ENCODE results near the gene RAB3IP. TPM values are rescaled to one million over a fixed set of nuclear protein-coding genes. Genes with fewer than 3 reads are reported as not detected.
"Not testable (repeated sequence)": the region's sequence is repeated elsewhere in the genome, so short reads cannot be mapped to it uniquely, and the experiment has no call there.

Gene RAB3IP
- total and polyA plus RNA-seq, 2 donors, result 22.8 to 25.8 TPM

DNA sequence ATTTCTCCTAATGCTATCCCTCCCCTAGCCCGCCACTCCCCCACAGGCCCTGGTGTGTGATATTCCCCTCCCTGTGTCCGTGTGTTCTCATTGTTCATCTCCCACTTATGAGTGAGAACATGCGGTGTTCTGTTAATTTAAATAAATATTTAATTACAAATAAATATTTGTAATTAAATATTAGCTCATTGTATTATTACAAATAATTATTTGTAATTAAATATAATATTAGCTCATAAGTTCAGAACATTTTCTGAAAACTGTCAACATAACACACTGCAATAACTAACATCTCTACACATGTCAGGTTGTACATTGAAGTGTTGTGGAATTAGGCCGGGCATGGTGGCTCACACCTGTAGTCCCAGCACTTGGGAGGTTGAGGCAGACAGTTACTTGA is 5.4 kb downstream of the RAB3IP start:
- 98% methylated on average over 4 of the region's 4 CpGs for WGBS

DNA sequence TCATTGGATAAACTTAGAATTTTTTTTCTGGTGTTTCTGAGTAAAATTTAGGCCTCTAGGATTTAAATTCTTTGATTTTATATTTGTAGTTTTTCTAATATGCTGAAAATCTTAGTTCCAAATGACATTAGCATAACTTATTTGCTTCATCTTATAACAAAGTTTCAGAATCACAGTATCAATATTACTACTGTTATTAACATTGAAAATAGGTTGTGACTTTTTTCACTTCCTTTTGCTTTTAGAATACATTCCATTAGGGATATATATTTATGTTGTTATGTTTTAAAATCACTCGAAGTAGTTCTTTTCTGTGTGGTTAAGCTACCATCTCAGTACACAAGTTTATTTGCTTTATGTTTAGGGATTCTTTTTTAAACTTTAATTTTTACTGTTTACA is 12.8 kb downstream of the RAB3IP start:
- DNase-seq (ENCODE audit: low read depth in 6 of 9, low spot score in 9 of 9), result no peak
- WGBS, result 93% methylated on average over 1 of the region's 1 CpG
- H3K27ac ChIP-seq (ENCODE audit: low read depth in 1 of 2, low read length in 1 of 2), result no peak overlapping the region
- H3K36me3 ChIP-seq (ENCODE audit: control insufficient read depth in 2 of 2, insufficient read depth in 2 of 2, low read length in 1 of 2), result peaks cover under 1 to 6% of the 10 kb centered on the region in 2 donors
- no peaks in the 10 kb centered on the region for H3K27me3 ChIP-seq (ENCODE audit: control insufficient read depth in 2 of 2, insufficient read depth in 1 of 2, low read length in 1 of 2)
- H3K4me1 ChIP-seq (ENCODE audit: control insufficient read depth in 2 of 2, insufficient read depth in 2 of 2, low read length in 2 of 2), result no peaks in the 10 kb centered on the region
- H3K4me3 ChIP-seq (ENCODE audit: low read length in 2 of 2), result no peak overlapping the region
- H3K9me3 ChIP-seq (ENCODE audit: control insufficient read depth in 2 of 2, insufficient read depth in 1 of 2, low read length in 1 of 2), result no peaks in the 10 kb centered on the region

More for the DNA sequence above, 5.4 kb downstream of the RAB3IP start:
- H3K9me3 ChIP-seq (ENCODE audit: control insufficient read depth in 2 of 2, insufficient read depth in 1 of 2, low read length in 1 of 2), result no peaks in the 10 kb centered on the region
- no peaks in the 10 kb centered on the region for H3K4me1 ChIP-seq (ENCODE audit: control insufficient read depth in 2 of 2, insufficient read depth in 2 of 2, low read length in 2 of 2)
- H3K27me3 ChIP-seq (ENCODE audit: control insufficient read depth in 2 of 2, insufficient read depth in 1 of 2, low read length in 1 of 2), result no peaks in the 10 kb centered on the region
- no peak overlapping the region for H3K27ac ChIP-seq (ENCODE audit: low read depth in 1 of 2, low read length in 1 of 2)
- no peaks in the 10 kb centered on the region for H3K36me3 ChIP-seq (ENCODE audit: control insufficient read depth in 2 of 2, insufficient read depth in 2 of 2, low read length in 1 of 2)
- H3K4me3 ChIP-seq (ENCODE audit: low read length in 2 of 2), result no peak overlapping the region
- no peak for DNase-seq (ENCODE audit: low read depth in 6 of 9, low spot score in 9 of 9)

DNA sequence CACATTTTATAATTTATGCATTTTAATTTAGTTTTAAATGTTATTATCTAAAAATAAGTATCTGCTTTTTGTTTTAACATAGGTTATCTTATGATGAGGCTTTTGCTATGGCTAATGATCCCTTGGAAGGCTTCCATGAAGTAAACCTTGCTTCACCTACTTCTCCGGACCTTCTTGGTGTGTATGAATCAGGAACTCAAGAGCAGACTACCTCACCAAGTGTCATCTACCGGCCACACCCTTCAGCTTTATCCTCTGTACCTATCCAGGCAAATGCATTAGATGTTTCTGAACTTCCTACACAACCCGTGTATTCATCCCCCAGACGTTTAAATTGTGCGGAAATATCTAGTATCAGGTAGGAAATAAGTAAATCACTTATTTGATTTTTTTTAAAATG is 16.6 kb downstream of the RAB3IP start:
- Histone ChIP-seq H3K36me3 (ENCODE audit: control insufficient read depth in 2 of 2, insufficient read depth in 2 of 2, low read length in 1 of 2) (peaks cover 4 to 12% of the 10 kb centered on the region in 2 donors), H3K4me1 (ENCODE audit: control insufficient read depth in 2 of 2, insufficient read depth in 2 of 2, low read length in 2 of 2) (no peaks in the 10 kb centered on the region), H3K27ac (ENCODE audit: low read depth in 1 of 2, low read length in 1 of 2) (no peak overlapping the region), H3K9me3 (ENCODE audit: control insufficient read depth in 2 of 2, insufficient read depth in 1 of 2, low read length in 1 of 2) (no peaks in the 10 kb centered on the region), H3K27me3 (ENCODE audit: control insufficient read depth in 2 of 2, insufficient read depth in 1 of 2, low read length in 1 of 2) (no peaks in the 10 kb centered on the region), H3K4me3 (ENCODE audit: low read length in 2 of 2) (no peak overlapping the region)
- no peak for DNase-seq (ENCODE audit: low read depth in 6 of 9, low spot score in 9 of 9)
- WGBS, result 98% methylated on average over 5 of the region's 5 CpGs

GRCh38 chr12:69756088-69756755 is 17.6 kb downstream of the RAB3IP start:
- DNase-seq (ENCODE audit: low read depth in 6 of 9, low spot score in 9 of 9), result no peak
- WGBS, result 98% methylated on average over 6 of the region's 6 CpGs
- no peaks in the 10 kb centered on the region for H3K9me3 ChIP-seq (ENCODE audit: control insufficient read depth in 2 of 2, insufficient read depth in 1 of 2, low read length in 1 of 2)
- H3K4me1 ChIP-seq (ENCODE audit: control insufficient read depth in 2 of 2, insufficient read depth in 2 of 2, low read length in 2 of 2), result no peaks in the 10 kb centered on the region
- no peak overlapping the region for H3K4me3 ChIP-seq (ENCODE audit: low read length in 2 of 2)
- H3K27me3 ChIP-seq (ENCODE audit: control insufficient read depth in 2 of 2, insufficient read depth in 1 of 2, low read length in 1 of 2), result no peaks in the 10 kb centered on the region
- H3K36me3 ChIP-seq (ENCODE audit: control insufficient read depth in 2 of 2, insufficient read depth in 2 of 2, low read length in 1 of 2), result peaks cover 4 to 12% of the 10 kb centered on the region in 2 donors
- H3K27ac ChIP-seq (ENCODE audit: low read depth in 1 of 2, low read length in 1 of 2), result no peak overlapping the region

DNA sequence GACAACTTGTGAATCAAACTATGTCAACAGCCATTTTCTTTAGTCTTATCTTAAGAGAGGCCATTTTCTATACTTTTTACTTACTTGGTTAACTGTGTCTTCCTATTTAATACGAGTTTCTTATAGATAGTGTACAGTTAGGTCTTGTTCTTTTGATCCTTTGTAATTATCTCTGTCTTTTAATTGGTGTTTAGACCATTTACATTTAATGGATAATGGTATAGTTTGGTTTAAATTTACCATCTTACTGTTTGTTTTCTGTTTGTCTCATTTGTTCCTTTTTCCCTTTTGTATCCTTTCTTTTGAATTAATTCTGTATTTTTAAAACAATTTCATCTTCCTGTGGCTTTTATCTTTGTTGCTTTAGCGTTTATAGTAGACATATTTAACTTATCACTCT is 19.4 kb downstream of the RAB3IP start:
- Histone ChIP-seq H3K4me3 (ENCODE audit: low read length in 2 of 2) (no peak overlapping the region), H3K36me3 (ENCODE audit: control insufficient read depth in 2 of 2, insufficient read depth in 2 of 2, low read length in 1 of 2) (peaks cover 4 to 14% of the 10 kb centered on the region in 2 donors), H3K27me3 (ENCODE audit: control insufficient read depth in 2 of 2, insufficient read depth in 1 of 2, low read length in 1 of 2) (no peaks in the 10 kb centered on the region), H3K9me3 (ENCODE audit: control insufficient read depth in 2 of 2, insufficient read depth in 1 of 2, low read length in 1 of 2) (no peaks in the 10 kb centered on the region), H3K27ac (ENCODE audit: low read depth in 1 of 2, low read length in 1 of 2) (no peak overlapping the region), H3K4me1 (ENCODE audit: control insufficient read depth in 2 of 2, insufficient read depth in 2 of 2, low read length in 2 of 2) (no peaks in the 10 kb centered on the region)
- WGBS, result 96% methylated on average over 2 of the region's 2 CpGs
- no peak for DNase-seq (ENCODE audit: low read depth in 6 of 9, low spot score in 9 of 9)

DNA sequence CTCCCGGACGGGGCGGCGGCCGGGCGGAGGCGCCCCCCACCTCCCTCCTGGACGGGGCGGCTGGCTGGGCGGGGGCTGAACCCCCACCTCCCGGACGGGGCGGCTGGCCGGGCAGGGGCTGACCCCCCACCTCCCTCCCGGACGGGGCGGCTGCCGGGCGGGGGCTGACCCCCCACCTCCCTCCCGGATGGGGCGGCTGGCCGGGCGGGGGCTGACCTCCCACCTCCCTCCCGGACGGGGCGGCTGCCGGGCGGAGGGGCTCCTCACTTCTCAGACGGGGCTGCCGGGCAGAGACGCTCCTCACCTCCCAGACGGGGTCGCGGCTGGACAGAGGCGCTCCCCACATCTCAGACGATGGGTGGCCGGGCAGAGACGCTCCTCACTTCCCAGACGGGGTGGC is 20.9 kb downstream of the RAB3IP start:
- H3K36me3 ChIP-seq (ENCODE audit: control insufficient read depth in 2 of 2, insufficient read depth in 2 of 2, low read length in 1 of 2), result peaks cover 4 to 15% of the 10 kb centered on the region in 2 donors
- 99% methylated on average over 38 of the region's 39 CpGs for WGBS

DNA sequence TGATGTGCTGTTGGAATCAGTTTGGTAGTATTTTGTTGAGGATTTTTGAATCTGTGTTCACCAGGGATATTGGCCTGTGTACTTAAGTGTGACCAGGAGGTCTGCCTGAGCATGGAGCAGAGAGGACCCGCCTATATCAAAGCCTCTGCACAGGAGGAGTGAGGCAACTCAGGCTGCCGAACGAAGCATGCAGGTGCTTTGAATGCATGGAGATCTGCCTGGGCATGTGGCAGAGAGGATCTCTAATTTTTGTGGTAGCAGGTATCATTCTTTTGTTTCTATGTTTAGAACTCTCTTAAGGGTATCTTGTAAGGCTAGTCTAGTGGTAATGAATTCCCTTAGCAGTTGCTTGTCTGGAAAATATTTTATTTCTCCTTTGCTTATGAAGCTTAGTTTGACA is 26.9 kb downstream of the RAB3IP start:
- Histone ChIP-seq H3K9me3 (ENCODE audit: control insufficient read depth in 2 of 2, insufficient read depth in 1 of 2, low read length in 1 of 2) (peaks cover 10 to 21% of the 10 kb centered on the region in 2 donors), H3K4me1 (ENCODE audit: control insufficient read depth in 2 of 2, insufficient read depth in 2 of 2, low read length in 2 of 2) (no peaks in the 10 kb centered on the region), H3K27me3 (ENCODE audit: control insufficient read depth in 2 of 2, insufficient read depth in 1 of 2, low read length in 1 of 2) (no peaks in the 10 kb centered on the region), H3K4me3 (ENCODE audit: low read length in 2 of 2) (no peak overlapping the region), H3K36me3 (ENCODE audit: control insufficient read depth in 2 of 2, insufficient read depth in 2 of 2, low read length in 1 of 2) (peaks cover 17 to 20% of the 10 kb centered on the region in 2 donors), H3K27ac (ENCODE audit: low read depth in 1 of 2, low read length in 1 of 2) (no peak overlapping the region)
- WGBS, result 91% methylated on average over 3 of the region's 3 CpGs
- no peak for DNase-seq (ENCODE audit: low read depth in 6 of 9, low spot score in 9 of 9)

More for the DNA sequence above, 20.9 kb downstream of the RAB3IP start:
- H3K9me3 ChIP-seq (ENCODE audit: control insufficient read depth in 2 of 2, insufficient read depth in 1 of 2, low read length in 1 of 2); H3K27ac ChIP-seq (ENCODE audit: low read depth in 1 of 2, low read length in 1 of 2); H3K27me3 ChIP-seq (ENCODE audit: control insufficient read depth in 2 of 2, insufficient read depth in 1 of 2, low read length in 1 of 2); DNase-seq (ENCODE audit: low read depth in 6 of 9, low spot score in 9 of 9); H3K4me1 ChIP-seq (ENCODE audit: control insufficient read depth in 2 of 2, insufficient read depth in 2 of 2, low read length in 2 of 2); H3K4me3 ChIP-seq (ENCODE audit: low read length in 2 of 2): not testable (repeated sequence)

DNA sequence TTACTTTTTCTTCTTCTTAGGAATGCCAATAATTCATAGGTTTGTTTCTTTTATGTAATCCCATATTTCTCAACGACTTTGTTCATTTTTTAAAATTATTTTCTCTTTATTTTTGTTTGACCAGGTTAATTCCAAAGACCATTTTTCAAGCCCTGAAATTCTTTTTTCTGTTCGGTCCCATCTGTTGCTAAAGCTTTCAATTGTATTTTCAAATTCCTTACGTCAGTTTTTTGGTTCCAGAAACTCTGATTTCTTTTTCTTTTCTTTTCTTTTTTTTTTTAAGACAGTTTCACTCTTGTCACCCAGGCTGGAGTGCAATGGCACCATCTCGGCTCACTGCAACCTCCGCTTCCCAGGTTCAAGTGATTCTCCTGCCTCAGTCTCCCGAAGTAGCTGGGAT is 27.6 kb downstream of the RAB3IP start:
- Histone ChIP-seq H3K4me1 (ENCODE audit: control insufficient read depth in 2 of 2, insufficient read depth in 2 of 2, low read length in 2 of 2) (no peaks in the 10 kb centered on the region), H3K36me3 (ENCODE audit: control insufficient read depth in 2 of 2, insufficient read depth in 2 of 2, low read length in 1 of 2) (peaks cover 17 to 20% of the 10 kb centered on the region in 2 donors), H3K27me3 (ENCODE audit: control insufficient read depth in 2 of 2, insufficient read depth in 1 of 2, low read length in 1 of 2) (no peaks in the 10 kb centered on the region), H3K9me3 (ENCODE audit: control insufficient read depth in 2 of 2, insufficient read depth in 1 of 2, low read length in 1 of 2) (peaks cover 10 to 21% of the 10 kb centered on the region in 2 donors), H3K27ac (ENCODE audit: low read depth in 1 of 2, low read length in 1 of 2) (no peak overlapping the region), H3K4me3 (ENCODE audit: low read length in 2 of 2) (no peak overlapping the region)
- WGBS, result 96% methylated on average over 6 of the region's 6 CpGs
- no peak for DNase-seq (ENCODE audit: low read depth in 6 of 9, low spot score in 9 of 9)

- Histone ChIP-seq H3K9me3 (ENCODE audit: control insufficient read depth in 2 of 2, insufficient read depth in 1 of 2, low read length in 1 of 2) (no peaks in the 10 kb centered on the region), H3K27ac (ENCODE audit: low read depth in 1 of 2, low read length in 1 of 2) (no peak overlapping the region), H3K4me3 (ENCODE audit: low read length in 2 of 2) (no peak overlapping the region), H3K36me3 (ENCODE audit: control insufficient read depth in 2 of 2, insufficient read depth in 2 of 2, low read length in 1 of 2) (no peaks in the 10 kb centered on the region), H3K4me1 (ENCODE audit: control insufficient read depth in 2 of 2, insufficient read depth in 2 of 2, low read length in 2 of 2) (no peaks in the 10 kb centered on the region), H3K27me3 (ENCODE audit: control insufficient read depth in 2 of 2, insufficient read depth in 1 of 2, low read length in 1 of 2) (no peaks in the 10 kb centered on the region)
- peak in 3 of 9 donors; percentile 4 to 13 (median 11) for DNase-seq (ENCODE audit: low read depth in 6 of 9, low spot score in 9 of 9)
- 86% methylated on average over 7 of the region's 7 CpGs for WGBS
Observed at GRCh38 chr12:69779928-69780327, 41.3 kb downstream of the RAB3IP start.

All from thymus (tissue), 11 donors.